Peyer's patch (tissue), 4 donors: ENCODE measurements around the gene RERE.

Experiments used
- CTCF ChIP-seq, 6 experiments: fragments of 450-650 bp in 4 of 6; fragments of 200-600 bp in 2 of 6; sonication (generic) in 1 of 6; IDR thresholded peaks; one replicate each; pipeline ENCODE4 v1.5.1; 2017 to 2019; ENCODE audit warnings: antibody characterized with exemption in 6 of 6, mild to moderate bottlenecking in 3 of 6, moderate library complexity in 1 of 6
- POLR2A ChIP-seq, 2 donors: fragments of 450-650 bp; IDR thresholded peaks; one replicate each; pipeline ENCODE4 v1.5.1; 2017; ENCODE audit warnings: antibody characterized with exemption in 2 of 2, mild to moderate bottlenecking in 2 of 2, moderate library complexity in 2 of 2

- TF ChIP-seq CTCF (IDR thresholded peaks at IDR 0.05) (no peak), POLR2A (IDR thresholded peaks at IDR 0.05) (no peak)
These were observed 132.0 kb downstream of the RERE start for GRCh38 chr1:8685463-8685862.
